A673 (cell line): Measurements from ENCODE around the gene UTY. TPM values are rescaled to one million over a fixed set of nuclear protein-coding genes. Genes with fewer than 3 reads are reported as not detected.

Experiments
- BruUV-seq: library from RNA; stranded (reverse); fragments of 400-500 nt; replicated peaks from 2 replicates; lab custom pipeline; 2021; lab: Mats Ljungman, UMichigan
- CTCF ChIA-PET: fragments of 300-600 bp; sonication (Branson Sonifier 250); formaldehyde crosslinking; loops from one replicate; lab custom pipeline; 2022; ENCODE audit warnings: antibody characterized with exemption; lab: Charles Lee
- POLR2A ChIA-PET: fragments of 300-600 bp; sonication (Branson Sonifier 250); formaldehyde crosslinking; loops from one replicate; lab custom pipeline; 2022; ENCODE audit warnings: antibody characterized with exemption; ENCODE audit not compliant: low non-redundant PET; lab: Charles Lee
- DNase-seq: peaks from one replicate; pipeline ENCODE4 v3.0.0-alpha.2; 2015; ENCODE audit warnings: low spot score
- H3K27ac ChIP-seq: fragments of 200-600 bp; sonication (generic); 2 replicates; pipeline ENCODE4 v1.5.1; 2016; ENCODE audit warnings: mixed run types, low read depth, mild to moderate bottlenecking, mixed read lengths, antibody characterized with exemption, low read length; ENCODE audit not compliant: poor library complexity, severe bottlenecking
- H3K27me3 ChIP-seq: fragments of 200-600 bp; sonication (generic); replicated peaks from 2 replicates; pipeline ENCODE4 v1.6.1; 2017; ENCODE audit warnings: mixed run types, low read depth, mild to moderate bottlenecking, mixed read lengths, antibody characterized with exemption, low read length; ENCODE audit not compliant: insufficient read depth, poor library complexity
- H3K36me3 ChIP-seq: fragments of 200-600 bp; sonication (generic); 2 replicates; pipeline ENCODE4 v1.6.1; 2016; ENCODE audit warnings: mixed run types, mild to moderate bottlenecking, mixed read lengths, antibody characterized with exemption, low read length; ENCODE audit not compliant: insufficient read depth, poor library complexity, severe bottlenecking
- H3K4me1 ChIP-seq: fragments of 200-600 bp; sonication (generic); 2 replicates; pipeline ENCODE4 v1.6.1; 2017; ENCODE audit warnings: mixed run types, mild to moderate bottlenecking, mixed read lengths, antibody characterized with exemption, low read length; ENCODE audit not compliant: insufficient read depth, poor library complexity, severe bottlenecking
- H3K4me3 ChIP-seq: fragments of 200-600 bp; sonication (generic); 2 replicates; pipeline ENCODE4 v1.5.1; 2016; ENCODE audit warnings: low read depth, mixed run types, mild to moderate bottlenecking, mixed read lengths, low read length; ENCODE audit not compliant: poor library complexity, severe bottlenecking
- H3K9me3 ChIP-seq: fragments of 200-600 bp; sonication (generic); 2 replicates; pipeline ENCODE4 v1.6.1; 2016; ENCODE audit warnings: mixed run types, low read depth, mild to moderate bottlenecking, mixed read lengths, antibody characterized with exemption, low read length; ENCODE audit not compliant: poor library complexity, severe bottlenecking
- EZH2 ChIP-seq: fragments of 200-600 bp; sonication (generic); IDR thresholded peaks from 2 replicates; pipeline ENCODE4 v1.6.1; 2017; ENCODE audit warnings: borderline replicate concordance, low read depth, mild to moderate bottlenecking, mixed read lengths, antibody characterized with exemption, low read length; ENCODE audit not compliant: poor library complexity, severe bottlenecking
- intact Hi-C: fragments of 100-400 bp; cut with micrococcal nuclease; formaldehyde crosslinking; loops from one replicate; pipeline ENCODE4 v1.10.0; 2022; ENCODE audit not compliant: unreplicated experiment
- total RNA-seq: library from RNA; stranded (reverse); gene quantifications from 2 replicates; pipeline ENCODE4 v1.2.3, GENCODE V29; 2021
- TF ChIP-seq, protein P1 (sequence below): fragments of 300-800, 200-600 bp; sonication (generic); conservative IDR thresholded peaks from 2 replicates; pipeline ENCODE4 v1.5.1; 2017; ENCODE audit warnings: low read depth, mild to moderate bottlenecking, antibody characterized with exemption, low read length, moderate library complexity, mixed read lengths

Gene UTY
- total RNA-seq, 1 experiment from 2014 or later, result not detected

DNA sequence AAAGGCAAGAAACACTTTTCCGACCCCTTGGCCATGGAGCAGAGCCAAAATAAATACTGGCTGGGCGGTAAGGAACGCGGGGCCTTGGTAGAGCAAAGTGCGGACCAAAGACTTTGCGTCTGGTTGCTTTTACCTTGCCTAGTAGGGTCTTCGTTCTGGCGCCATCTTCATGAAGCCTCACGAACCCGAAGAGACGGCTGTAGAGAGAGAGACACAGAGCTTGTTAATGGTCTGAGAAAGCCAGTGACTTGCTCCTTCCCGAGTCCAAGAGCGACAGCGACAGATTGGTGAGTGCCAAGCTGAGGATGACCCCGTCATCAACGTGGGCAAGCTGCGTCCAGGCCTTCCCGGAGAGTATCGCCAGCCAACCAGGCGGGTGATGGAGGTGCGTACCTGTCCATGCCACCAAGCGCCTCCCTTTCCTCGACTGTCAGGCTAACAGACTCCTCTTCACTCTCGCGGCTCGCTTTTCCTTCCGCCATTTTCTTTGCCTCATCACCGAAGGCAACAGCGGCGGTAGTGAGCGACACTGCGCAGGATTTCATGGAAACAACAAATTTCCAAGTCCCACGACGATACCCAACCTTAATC lies 617 bp downstream of the UTY start:
- POLR2A ChIA-PET, result no interaction called here
- no peak overlapping the region for H3K27ac ChIP-seq
- H3K27me3 ChIP-seq, result no peaks in the 10 kb centered on the region
- no TSS peak for BruUV-seq
- H3K4me3 ChIP-seq, result no peak overlapping the region
- CTCF ChIA-PET, result no interaction called here
- H3K9me3 ChIP-seq, result no peaks in the 10 kb centered on the region
- intact Hi-C loops, result no loop called here
- no peak for TF ChIP-seq EZH2
- TF ChIP-seq, protein P1, sequence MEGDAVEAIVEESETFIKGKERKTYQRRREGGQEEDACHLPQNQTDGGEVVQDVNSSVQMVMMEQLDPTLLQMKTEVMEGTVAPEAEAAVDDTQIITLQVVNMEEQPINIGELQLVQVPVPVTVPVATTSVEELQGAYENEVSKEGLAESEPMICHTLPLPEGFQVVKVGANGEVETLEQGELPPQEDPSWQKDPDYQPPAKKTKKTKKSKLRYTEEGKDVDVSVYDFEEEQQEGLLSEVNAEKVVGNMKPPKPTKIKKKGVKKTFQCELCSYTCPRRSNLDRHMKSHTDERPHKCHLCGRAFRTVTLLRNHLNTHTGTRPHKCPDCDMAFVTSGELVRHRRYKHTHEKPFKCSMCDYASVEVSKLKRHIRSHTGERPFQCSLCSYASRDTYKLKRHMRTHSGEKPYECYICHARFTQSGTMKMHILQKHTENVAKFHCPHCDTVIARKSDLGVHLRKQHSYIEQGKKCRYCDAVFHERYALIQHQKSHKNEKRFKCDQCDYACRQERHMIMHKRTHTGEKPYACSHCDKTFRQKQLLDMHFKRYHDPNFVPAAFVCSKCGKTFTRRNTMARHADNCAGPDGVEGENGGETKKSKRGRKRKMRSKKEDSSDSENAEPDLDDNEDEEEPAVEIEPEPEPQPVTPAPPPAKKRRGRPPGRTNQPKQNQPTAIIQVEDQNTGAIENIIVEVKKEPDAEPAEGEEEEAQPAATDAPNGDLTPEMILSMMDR, result no peak
- DNase-seq, result no peak
- H3K36me3 ChIP-seq, result no peaks in the 10 kb centered on the region
- no peaks in the 10 kb centered on the region for H3K4me1 ChIP-seq

DNA sequence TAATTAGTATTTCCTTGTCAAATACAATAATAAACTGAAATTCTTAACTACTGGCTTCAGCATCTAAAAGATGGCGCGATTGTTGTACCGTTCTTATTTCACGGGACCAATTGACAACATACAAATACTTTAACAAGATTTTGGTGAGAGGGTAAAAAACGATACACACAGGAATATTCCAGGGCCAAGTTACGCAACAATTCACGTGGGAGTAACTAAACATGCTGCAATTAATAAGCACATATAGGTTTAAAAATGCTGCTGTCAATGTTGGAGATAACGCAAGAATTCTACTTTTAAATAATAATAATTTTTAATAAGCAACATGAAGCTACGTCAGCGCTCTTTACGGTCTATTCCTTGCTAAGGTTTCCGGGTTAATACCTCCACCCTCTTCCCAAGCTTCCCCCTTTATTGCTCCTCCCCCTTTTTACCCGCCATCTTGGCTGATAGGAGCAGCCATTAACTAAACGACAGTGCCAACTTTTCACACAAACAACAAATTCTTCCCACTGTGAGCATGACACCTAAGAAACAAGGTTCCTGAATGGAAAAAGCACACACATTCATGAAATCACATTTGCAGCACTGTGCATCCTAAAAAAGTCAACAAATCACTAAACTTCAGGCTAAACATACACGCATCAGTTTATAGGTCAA lies 1.6 kb downstream of the UTY start:
- intact Hi-C loops, result no loop called here
- TF ChIP-seq EZH2, result no peak
- TF ChIP-seq, protein P1, result no peak
- Histone ChIP-seq H3K27me3 (no peaks in the 10 kb centered on the region), H3K27ac (no peak overlapping the region), H3K36me3 (no peaks in the 10 kb centered on the region), H3K4me1 (no peaks in the 10 kb centered on the region), H3K4me3 (no peak overlapping the region), H3K9me3 (no peaks in the 10 kb centered on the region)
- no peak for DNase-seq
- POLR2A ChIA-PET, result no interaction called here
- BruUV-seq, result no TSS peak
- CTCF ChIA-PET, result no interaction called here

DNA sequence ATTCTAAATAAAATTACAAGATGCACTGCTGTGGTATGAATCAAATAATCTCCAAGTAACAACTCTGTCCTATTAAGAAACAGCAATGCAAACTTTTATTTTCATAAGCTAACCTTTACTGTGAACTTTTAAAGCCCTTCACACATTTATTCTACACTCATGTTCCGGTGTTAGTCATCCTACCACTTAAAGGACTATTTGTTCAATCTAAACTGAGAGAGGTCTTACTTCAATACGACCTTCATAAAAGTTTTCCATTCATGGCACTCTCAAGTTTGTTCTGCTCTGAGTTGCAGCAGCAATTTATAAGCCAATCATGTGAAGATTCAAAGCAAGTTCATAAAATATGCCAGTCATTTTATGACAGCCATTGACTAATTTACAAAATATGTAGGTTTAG lies 4.8 kb downstream of the UTY start:
- ChIA-PET CTCF (no interaction called here), POLR2A (no interaction called here)
- no peaks in the 10 kb centered on the region for H3K4me1 ChIP-seq
- H3K36me3 ChIP-seq, result no peaks in the 10 kb centered on the region
- H3K9me3 ChIP-seq, result no peaks in the 10 kb centered on the region
- no peak overlapping the region for H3K27ac ChIP-seq
- no peak for DNase-seq
- intact Hi-C loops, result no loop called here
- no peak overlapping the region for H3K4me3 ChIP-seq
- H3K27me3 ChIP-seq, result no peaks in the 10 kb centered on the region
- no TSS peak for BruUV-seq
- TF ChIP-seq, protein P1, result no peak
- no peak for TF ChIP-seq EZH2
